C4-2B (cell line): ENCODE results near the gene FAM13B.
"Not testable (repeated sequence)": the region's sequence is repeated elsewhere in the genome, so short reads cannot be mapped to it uniquely, and the experiment has no call there.

Source experiments
- ZFX ChIP-seq: fragments of 450-650 bp; IDR thresholded peaks from 2 replicates; pipeline ENCODE4 v1.6.1; 2017
- TF ChIP-seq, protein P1 (sequence below): fragments of 450-650 bp; conservative IDR thresholded peaks from 2 replicates; pipeline ENCODE4 v1.5.1; 2017; ENCODE audit warnings: mild to moderate bottlenecking

DNA sequence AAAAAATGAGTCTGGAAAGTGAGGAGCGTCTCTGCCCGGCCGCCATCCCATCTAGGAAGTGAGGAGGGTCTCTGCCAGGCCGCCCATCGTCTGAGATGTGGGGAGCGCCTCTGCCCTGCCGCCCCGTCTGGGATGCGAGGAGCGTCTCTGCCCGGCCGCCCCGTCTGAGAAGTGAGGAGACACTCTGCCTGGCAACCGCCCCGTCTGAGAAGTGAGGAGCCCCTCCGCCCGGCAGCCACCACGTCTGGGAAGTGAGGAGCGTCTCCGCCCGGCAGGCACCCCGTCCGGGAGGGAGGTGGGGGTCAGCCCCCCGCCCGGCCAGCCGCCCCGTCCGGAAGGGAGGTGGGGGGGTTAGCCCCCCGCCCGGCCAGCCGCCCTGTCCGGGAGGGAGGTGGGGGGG lies 37.1 kb upstream of the FAM13B start:
- TF ChIP-seq, protein P1, sequence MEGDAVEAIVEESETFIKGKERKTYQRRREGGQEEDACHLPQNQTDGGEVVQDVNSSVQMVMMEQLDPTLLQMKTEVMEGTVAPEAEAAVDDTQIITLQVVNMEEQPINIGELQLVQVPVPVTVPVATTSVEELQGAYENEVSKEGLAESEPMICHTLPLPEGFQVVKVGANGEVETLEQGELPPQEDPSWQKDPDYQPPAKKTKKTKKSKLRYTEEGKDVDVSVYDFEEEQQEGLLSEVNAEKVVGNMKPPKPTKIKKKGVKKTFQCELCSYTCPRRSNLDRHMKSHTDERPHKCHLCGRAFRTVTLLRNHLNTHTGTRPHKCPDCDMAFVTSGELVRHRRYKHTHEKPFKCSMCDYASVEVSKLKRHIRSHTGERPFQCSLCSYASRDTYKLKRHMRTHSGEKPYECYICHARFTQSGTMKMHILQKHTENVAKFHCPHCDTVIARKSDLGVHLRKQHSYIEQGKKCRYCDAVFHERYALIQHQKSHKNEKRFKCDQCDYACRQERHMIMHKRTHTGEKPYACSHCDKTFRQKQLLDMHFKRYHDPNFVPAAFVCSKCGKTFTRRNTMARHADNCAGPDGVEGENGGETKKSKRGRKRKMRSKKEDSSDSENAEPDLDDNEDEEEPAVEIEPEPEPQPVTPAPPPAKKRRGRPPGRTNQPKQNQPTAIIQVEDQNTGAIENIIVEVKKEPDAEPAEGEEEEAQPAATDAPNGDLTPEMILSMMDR = not testable (repeated sequence)
- TF ChIP-seq ZFX = not testable (repeated sequence)
